ENCODE results near the gene CBX2.

CBX2 gene

DNA sequence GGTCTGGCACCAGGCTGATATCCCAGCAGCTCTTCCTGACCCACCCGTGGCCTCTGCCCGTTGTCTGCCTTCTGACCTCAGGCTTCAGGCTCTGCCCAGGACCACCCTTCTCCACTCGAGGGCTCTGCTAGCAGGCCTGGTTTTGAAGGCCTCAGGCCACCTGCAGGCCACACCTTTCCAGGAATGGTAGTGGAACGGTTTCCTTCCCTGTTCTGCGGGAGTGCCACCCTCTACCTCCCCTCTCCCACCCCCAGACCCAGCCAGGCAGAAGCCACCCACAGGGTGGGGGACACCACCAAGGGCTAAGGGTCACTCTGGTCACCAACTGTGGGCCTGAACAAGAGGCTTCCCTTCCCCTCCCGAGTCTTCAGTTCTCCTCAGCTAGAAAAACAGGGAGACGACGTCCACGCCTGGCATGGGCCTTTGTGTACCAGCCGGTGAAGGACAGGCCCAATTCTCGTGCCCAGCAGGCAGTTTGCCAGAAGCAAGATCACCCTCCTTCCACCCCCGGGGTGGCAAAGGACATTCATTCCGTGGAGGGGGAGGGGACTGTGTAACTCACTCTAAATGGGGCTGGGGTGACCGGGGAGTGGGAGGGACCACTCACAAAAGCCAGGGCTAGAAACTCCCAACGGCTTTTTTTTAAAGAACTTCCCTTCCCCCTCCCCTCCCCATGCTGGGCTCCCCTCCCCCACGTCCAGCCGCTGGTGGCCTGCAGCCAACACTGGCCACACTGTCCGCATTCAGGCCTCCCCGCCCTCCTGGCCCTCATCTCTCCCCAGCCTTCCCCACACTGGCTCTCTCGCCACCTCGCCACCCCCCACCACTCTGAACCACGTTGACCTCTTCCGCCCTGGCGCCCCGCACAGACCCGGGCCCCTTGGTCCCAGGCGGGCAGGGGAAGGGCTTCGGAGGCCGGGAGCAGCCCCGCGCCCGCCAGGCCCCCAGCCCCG, 53.6 kb downstream of the CBX2 start:
- no peak for DNase-seq

DNA sequence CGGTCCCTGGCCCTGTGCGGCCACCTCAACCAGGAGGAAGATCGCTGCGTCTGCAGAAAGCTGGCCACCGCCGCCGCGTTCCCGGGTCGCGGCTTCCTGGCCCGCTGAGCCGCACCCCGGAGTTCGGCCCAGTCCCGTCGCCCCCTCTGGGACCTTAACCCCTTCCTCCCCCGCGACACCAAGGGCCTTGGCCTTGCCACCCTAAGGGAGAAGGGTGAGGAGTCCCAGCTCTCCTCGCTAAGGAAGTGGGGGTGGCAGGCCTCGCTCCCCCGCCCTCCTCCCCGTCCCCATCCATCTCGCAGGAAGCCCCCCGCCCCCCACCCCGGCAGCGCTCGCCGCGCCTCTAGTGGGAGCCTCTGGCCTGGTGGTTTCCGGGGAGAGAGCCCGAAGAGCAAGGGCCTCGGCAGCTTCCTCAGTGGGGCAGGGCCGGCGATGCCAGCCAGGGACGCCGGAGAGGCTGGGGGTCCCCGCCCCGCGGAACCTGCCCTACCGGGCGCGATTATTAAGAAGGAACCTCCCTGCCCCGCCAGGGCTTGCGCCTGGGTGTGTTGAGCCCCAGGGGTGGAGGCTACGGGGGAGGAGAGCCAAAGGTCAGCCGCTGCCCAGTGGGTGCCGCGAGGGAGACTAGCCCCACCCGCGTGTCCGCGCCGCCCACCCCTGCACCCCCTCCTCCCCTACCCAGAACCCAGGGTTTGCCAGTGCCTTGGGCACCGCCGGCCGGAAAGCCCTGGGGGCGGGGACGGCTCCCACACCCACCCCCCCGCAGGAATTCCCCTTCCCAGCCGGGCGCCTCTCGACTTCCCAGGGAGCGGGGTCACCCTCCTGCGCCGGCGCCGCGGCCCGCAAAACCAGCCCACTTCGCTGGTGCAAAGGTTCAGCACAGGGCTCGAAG, 54.5 kb downstream of the CBX2 start:
- no peak for DNase-seq

DNA sequence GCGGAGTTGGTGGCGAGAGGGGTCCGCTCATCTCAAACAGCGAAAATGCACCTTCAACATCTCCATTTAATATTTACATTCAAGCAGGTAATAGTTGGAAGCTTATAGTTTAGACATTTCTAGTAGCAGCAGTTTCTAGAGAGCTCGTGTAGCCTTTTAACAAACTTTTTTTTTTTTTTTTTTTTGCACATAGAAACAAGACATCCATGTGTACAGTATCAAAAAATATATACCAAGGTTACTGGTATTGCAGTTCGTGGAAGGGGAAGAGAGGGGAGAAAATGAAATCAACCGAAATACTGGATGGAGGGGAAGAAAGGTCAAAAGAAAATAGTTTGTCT, 55.1 kb downstream of the CBX2 start:
- DNase-seq: no peak

DNA sequence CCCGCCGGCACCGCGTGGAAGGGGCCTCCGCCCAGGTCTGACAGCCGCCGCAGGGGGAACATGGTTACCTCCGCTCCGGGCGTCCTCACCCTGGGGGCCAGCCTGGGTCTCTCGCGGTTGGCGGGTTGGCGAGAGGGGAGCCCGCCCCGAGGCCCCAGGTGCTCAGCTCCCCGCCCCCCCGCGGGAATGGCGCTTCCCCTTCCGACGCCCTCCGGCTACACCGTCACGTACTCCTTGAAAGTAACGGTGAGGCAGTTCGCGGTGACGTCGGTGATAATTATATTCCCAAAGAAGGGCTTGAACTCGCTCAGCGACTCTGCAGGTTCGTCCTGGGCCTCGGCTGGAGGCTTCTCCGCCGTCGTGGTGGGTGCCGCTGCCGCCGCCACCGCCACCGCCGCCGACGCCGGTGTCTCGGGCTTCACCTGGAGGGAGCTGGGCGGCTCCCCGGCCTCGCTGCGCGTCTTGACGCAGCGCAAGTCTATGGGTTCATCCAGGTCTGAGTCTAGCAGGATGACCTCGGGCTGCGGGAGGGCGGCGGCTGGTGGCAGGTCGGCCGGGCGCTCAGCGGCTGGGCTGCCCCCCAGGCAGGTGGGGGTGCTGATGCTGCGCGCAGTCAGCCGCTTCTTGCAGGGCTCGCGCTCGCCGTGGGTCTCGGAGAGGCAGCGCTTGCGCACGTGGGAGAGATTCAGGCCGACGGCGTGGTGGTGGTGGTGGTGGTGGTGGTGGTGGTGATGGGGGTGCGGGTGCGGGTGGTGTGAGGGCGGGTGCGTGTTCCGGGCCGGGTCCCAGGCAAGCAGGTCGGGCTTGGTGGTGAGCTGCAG, 56.0 kb downstream of the CBX2 start:
- no peak for DNase-seq

DNA sequence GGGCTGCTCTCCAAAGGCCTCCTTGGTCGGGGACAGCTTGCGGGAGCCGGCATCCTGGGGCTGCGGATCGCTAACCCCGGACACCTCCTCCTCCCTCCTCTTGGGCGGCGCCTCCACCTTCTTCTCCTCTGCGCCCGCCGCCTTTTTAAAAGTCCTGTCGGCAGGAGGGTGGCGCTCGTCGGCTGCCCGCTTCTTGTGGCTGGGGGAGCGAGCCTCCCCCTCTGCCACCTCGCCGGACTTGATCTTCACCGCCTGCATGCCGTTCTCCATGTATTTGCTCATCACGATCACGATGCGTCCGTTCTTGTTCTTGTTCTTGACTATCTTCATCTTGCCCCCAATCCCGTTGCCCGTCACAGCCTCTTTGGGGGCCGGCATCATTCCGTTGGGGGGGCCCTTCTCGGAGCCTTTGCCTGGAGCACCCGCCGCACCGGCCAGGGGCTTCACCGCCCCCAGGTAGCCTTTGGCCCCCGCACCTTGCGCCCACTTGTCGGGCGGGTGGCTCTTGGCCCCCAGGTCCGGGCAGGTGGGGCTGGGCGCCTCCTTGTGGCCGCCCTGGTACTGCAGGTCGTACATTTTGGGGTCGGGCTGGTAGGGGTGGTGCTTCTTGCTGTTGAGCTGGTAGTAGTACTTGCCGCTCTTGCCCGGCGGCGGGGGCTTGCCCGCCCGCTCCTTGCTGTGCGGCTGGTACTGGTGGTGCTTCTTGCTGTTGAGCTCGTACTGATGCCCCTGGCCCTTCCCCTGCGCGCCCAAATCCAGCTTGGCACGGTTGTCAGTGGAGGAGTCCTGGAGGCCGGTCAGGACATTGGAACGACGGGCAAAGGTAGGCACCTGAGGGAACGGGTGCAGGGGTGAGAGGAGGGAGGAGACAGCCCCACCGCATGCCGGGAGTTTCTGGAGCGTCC, 56.9 kb downstream of the CBX2 start:
- no peak for DNase-seq

DNA sequence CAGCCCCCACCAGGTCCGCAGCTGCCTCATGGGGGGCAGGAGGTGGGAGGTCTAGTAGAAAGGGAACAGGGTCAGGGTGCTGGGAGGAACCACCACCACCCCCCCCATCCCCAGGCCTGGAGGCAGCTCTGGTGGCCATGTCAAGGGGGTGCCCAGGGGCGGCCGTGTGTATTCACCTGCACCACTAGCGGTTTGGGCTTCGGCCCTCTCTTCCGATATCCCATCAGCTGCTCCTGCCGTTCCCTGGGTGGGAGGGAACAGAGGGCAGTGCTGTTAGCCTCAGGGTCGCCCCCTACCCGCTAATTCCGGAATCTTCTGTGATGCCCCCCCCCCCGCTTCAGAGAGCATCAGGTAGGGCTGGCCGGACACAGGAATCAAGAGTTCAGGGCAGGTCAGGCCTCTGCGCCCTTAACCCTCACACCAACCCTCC, 57.5 kb downstream of the CBX2 start:
- no peak for DNase-seq

DNA sequence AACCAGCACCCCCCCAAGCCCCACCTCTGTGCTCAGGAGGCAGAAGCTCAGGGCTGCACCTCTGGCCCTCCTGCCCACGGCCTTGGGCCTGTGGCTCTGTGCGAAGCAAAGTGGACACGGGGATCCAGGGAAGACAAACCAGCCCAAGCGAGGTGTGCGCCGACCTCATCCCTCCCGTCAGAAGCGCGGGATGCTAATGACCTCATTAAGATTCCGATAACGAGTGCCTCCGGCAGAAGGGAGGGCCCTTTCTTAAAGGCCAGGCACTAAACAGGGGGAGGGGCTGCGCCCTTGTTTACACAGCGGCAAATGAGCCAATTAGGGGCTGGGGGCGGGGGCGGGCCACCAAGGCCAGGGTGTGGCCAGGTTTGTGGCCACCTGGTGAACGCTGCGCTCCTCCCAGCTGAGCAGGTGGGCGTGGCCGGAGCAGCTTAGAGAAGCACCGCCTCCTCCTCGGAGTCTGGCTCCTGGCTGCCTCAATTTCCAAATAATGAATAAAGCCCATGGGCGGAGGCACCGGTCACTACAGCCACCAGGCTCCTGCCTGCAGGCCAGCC, 58.1 kb downstream of the CBX2 start:
- no peak for DNase-seq

DNA sequence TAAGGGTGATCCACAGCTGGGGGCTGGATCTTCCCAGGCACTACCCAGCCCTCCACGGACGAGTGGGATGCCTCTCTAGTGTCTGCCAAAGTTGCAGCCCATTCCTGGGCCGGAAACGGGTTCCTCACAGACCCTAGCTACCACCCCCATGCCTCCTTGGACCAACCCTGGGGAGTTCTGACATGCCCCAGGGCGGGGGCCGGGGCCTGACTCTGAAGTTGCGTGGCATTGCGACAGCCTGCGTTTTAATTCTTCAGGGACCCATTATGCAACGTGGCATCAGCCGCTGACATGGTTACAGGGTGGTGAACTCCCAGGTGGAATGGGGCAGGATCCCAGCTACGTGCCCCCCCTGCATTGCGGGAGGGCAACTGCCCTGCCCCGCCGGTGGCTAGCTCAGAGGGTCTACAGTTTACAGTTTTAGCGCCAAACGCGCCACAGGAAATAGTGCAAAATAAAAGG, 58.6 kb downstream of the CBX2 start:
- no peak for DNase-seq

DNA sequence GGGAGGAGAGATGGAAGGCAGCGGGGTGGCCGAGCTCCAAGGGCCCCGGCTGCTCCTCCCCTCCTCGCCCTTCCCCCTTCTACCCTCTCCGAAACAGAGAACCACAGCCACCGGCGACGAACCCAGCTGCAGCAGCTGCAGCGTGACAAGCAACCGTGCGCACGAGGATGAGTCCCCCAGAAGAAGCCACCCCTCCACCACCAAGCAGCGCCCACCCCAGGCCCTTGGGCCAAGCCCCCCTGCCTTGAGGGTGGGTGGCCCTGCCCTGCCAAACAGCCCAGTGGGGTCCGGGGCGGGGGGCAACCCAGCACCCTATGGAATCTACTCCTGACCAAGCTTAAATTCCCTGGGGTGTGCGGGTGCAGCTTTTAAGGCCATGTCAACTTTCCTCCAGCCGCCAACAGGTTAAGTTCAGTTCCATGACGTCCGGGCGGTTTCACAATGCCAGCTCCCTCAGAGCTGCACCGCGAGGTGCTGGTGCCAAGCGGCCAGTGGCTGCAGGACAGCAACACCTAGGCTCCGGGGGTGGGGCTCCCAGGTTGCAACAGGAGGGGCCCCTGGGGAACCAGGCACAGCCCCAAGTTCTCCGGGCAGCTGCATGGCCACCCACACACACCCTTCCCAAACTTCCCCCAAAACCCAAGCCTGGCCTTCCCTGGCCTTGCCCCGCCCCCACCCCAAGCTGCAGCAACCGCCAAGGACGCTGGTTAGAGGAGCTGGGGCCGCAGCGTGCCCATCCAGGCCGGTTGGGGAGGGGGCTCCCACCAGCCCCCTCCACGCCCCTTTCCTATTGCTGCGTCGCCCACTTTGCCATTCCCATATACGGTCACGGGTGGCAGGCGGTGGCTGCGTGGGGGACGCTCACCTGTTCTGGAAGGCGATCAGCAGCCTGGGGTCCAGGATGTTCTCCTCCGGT, 59.3 kb downstream of the CBX2 start:
- DNase-seq: peak in 1 of 2 experiments; percentile 53
